GM18858 (cell line): ENCODE results near the gene ARL4A.

Experiments used
- ATAC-seq: cut with Tn5 transposase; IDR thresholded peaks from one replicate; pipeline ENCODE4 v1.9.1; 2021; ENCODE audit not compliant: unreplicated experiment

Gene ARL4A

GRCh38 chr7:12722636-12723605 lies 35.5 kb downstream of the ARL4A start:
- ATAC-seq = no peak

- no peak for ATAC-seq
Measured at GRCh38 chr7:12725575-12726316, 38.3 kb downstream of the ARL4A start.

- ATAC-seq = no peak
Measured at GRCh38 chr7:12726908-12727307, 39.5 kb downstream of the ARL4A start.

- no peak for ATAC-seq
Measured at GRCh38 chr7:12727455-12728191, 40.2 kb downstream of the ARL4A start.

GRCh38 chr7:12728192-12728538 lies 40.7 kb downstream of the ARL4A start:
- ATAC-seq = no peak

GRCh38 chr7:12729112-12729511 lies 41.7 kb downstream of the ARL4A start:
- ATAC-seq = no peak

GRCh38 chr7:12730523-12730922 lies 43.1 kb downstream of the ARL4A start:
- no peak for ATAC-seq

- ATAC-seq = no peak
Measured at GRCh38 chr7:12731214-12731656, 43.8 kb downstream of the ARL4A start.

GRCh38 chr7:12731775-12732174 lies 44.3 kb downstream of the ARL4A start:
- no peak for ATAC-seq

- ATAC-seq = no peak
Measured at GRCh38 chr7:12732428-12732827, 45.0 kb downstream of the ARL4A start.

GRCh38 chr7:12735923-12736322 lies 48.5 kb downstream of the ARL4A start:
- ATAC-seq = no peak

GRCh38 chr7:12737373-12737772 lies 49.9 kb downstream of the ARL4A start:
- no peak for ATAC-seq

GRCh38 chr7:12737836-12738235 lies 50.4 kb downstream of the ARL4A start:
- no peak for ATAC-seq

GRCh38 chr7:12738665-12739064 lies 51.2 kb downstream of the ARL4A start:
- no peak for ATAC-seq
